Left ventricle myocardium inferior (tissue), 1 donor: ENCODE data around the gene FRY. TPM values are rescaled to one million over a fixed set of nuclear protein-coding genes. Genes with fewer than 3 reads are reported as not detected.

Source experiments
- DNase-seq: peaks from one replicate; pipeline ENCODE4 v3.0.0-alpha.2; 2020
- H3K27ac ChIP-seq: fragments of 200-600 bp; replicated peaks from 2 replicates; pipeline ENCODE4 v1.8.0; 2021
- H3K27me3 ChIP-seq: fragments of 200-600 bp; 2 replicates; pipeline ENCODE4 v1.8.0; 2021; ENCODE audit warnings: low read depth
- H3K36me3 ChIP-seq: fragments of 200-600 bp; 2 replicates; pipeline ENCODE4 v1.8.0; 2021
- H3K4me1 ChIP-seq: fragments of 200-600 bp; 2 replicates; pipeline ENCODE4 v1.8.0; 2021
- H3K4me3 ChIP-seq: fragments of 200-600 bp; 2 replicates; pipeline ENCODE4 v1.8.0; 2021; ENCODE audit warnings: mild to moderate bottlenecking, moderate library complexity
- H3K9me3 ChIP-seq: fragments of 200-600 bp; replicated peaks from 2 replicates; pipeline ENCODE4 v1.8.0; 2021
- intact Hi-C: fragments of 100-400 bp; cut with micrococcal nuclease; formaldehyde crosslinking; loops from one replicate; pipeline ENCODE4 v1.11.0; 2022
- total RNA-seq: library from RNA; stranded (reverse); fragmentation: NEBNext Ultra II Directional; extraction: Animal tissue kit (Norgen Biotek cat#: 25700); gene quantifications from one replicate; pipeline ENCODE4 v1.2.1, GENCODE V29; 2021
- TF ChIP-seq, protein P1 (sequence below): fragments of 200-600 bp; IDR thresholded peaks from 2 replicates; pipeline ENCODE4 v1.8.0; 2021; ENCODE audit warnings: antibody characterized with exemption, mild to moderate bottlenecking, borderline replicate concordance
- donor health status: DM: no; HTN: yes; CAD: no; lungs with severe emphysema.

The FRY gene
- total RNA-seq, 1 donor from 2014 or later = 167 TPM

DNA sequence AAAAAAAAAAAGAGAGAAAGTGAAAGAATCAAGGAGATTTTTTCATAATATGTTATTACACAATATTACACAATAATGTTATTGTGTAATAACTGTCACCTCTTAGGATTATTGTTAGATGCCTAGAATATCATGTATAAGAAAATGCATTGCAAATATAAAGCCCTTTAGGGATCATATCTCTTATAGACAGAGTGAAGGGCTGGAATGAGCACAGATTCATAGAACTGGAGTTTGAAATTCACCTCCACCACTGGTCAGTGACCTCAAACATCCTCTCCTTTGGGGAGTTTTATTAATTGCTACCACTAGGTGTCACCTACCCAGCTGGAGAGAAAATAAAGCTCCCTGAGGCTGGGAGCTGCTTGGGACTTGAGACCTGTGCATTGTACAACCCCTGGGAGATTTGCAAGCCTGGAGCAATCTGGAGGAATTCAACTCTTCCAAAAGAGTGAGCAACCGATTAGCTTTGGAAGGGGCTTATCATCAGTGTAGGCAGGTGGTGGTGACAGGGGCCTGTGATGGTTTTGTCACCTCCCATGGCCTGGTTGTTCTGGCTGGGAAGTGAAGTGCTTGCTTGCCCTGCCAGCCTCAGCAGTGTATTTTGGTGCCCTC is 30.3 kb upstream of the FRY start:
- Histone ChIP-seq H3K36me3 (no peaks in the 10 kb centered on the region), H3K27ac (peak overlapping the region; percentile 79), H3K4me1 (peaks cover 44% of the 10 kb centered on the region), H3K4me3 (no peak overlapping the region), H3K27me3 (no peaks in the 10 kb centered on the region), H3K9me3 (no peaks in the 10 kb centered on the region)
- intact Hi-C loops = no loop called here
- TF ChIP-seq, protein P1, sequence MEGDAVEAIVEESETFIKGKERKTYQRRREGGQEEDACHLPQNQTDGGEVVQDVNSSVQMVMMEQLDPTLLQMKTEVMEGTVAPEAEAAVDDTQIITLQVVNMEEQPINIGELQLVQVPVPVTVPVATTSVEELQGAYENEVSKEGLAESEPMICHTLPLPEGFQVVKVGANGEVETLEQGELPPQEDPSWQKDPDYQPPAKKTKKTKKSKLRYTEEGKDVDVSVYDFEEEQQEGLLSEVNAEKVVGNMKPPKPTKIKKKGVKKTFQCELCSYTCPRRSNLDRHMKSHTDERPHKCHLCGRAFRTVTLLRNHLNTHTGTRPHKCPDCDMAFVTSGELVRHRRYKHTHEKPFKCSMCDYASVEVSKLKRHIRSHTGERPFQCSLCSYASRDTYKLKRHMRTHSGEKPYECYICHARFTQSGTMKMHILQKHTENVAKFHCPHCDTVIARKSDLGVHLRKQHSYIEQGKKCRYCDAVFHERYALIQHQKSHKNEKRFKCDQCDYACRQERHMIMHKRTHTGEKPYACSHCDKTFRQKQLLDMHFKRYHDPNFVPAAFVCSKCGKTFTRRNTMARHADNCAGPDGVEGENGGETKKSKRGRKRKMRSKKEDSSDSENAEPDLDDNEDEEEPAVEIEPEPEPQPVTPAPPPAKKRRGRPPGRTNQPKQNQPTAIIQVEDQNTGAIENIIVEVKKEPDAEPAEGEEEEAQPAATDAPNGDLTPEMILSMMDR = peak; percentile 70
- DNase-seq = peak; percentile 51

DNA sequence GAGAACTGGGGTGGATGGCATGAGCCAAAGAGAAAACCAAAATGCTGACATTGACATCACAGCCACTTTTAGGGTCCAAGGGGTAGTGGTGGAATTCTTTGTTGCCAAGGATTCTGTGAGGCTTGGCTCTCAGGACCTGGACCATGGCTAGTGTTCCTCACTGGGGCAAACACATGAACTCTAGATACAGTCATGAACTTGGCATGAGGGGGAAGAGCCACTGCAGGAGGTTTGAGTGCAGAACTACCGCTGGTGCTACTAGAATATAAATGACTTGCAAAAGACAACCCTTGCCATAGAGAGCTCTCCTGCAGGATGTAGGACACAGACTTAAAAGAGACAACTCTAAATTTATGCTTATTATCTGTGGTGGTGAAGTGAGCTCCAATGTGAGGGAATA is 29.8 kb upstream of the FRY start:
- no peaks in the 10 kb centered on the region for H3K36me3 ChIP-seq
- peak overlapping the region; percentile 79 for H3K27ac ChIP-seq

DNA sequence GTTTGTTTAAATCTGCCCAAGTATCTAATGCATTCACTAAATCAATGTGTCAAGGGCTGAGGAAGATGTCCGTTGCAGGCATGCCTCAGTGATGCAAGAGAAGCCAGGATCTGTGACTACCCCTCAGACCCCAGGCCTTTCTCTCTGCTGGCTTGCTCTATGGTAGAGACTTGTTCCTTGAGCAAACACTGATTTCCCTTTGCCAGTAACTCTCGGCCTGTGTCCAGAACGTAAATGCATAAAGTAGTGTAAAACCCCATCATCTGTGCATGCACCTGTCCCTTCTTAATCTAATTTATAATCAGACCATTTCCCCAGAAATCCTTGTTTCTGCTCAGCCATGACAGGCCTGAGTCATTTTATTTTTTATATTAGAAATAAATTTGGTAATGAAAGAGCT is 28.7 kb upstream of the FRY start:
- peaks cover 38% of the 10 kb centered on the region for H3K4me1 ChIP-seq
- no peaks in the 10 kb centered on the region for H3K9me3 ChIP-seq
- H3K27ac ChIP-seq = no peak overlapping the region
- no peak overlapping the region for H3K4me3 ChIP-seq
- H3K27me3 ChIP-seq = no peaks in the 10 kb centered on the region
- TF ChIP-seq, protein P1 = no peak
- no peak for DNase-seq
- intact Hi-C loops = no loop called here
- H3K36me3 ChIP-seq = no peaks in the 10 kb centered on the region

More for the DNA sequence above, 29.8 kb upstream of the FRY start:
- TF ChIP-seq, protein P1 = no peak
- Histone ChIP-seq H3K27me3 (no peaks in the 10 kb centered on the region), H3K9me3 (no peaks in the 10 kb centered on the region), H3K4me1 (peaks cover 44% of the 10 kb centered on the region), H3K4me3 (no peak overlapping the region)
- no peak for DNase-seq
- intact Hi-C loops = no loop called here

DNA sequence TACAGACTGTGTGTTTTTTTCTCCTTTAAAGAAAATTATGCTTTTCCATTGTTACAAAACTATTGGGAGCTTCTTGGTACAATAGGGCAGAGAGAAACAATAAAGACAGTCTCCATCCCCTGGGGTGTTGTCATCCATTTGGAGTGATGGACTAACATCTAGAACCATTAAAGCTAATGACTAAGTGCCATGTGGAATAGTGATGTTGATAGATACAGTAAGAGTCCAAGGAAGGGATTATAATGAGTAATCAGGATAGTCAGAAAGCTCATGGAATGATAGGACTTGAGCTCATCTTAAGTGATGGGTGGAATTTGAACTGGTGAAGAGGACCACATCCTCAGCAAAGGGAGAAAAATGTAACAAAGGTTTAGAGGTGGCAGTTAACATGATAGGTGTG is 24.1 kb upstream of the FRY start:
- H3K36me3 ChIP-seq = no peaks in the 10 kb centered on the region
- H3K27me3 ChIP-seq = no peaks in the 10 kb centered on the region
- H3K4me3 ChIP-seq = no peak overlapping the region
- DNase-seq = no peak
- H3K9me3 ChIP-seq = no peaks in the 10 kb centered on the region
- no peak overlapping the region for H3K27ac ChIP-seq
- H3K4me1 ChIP-seq = peaks cover 26% of the 10 kb centered on the region
- TF ChIP-seq, protein P1 = no peak
- intact Hi-C loops = no loop called here

DNA sequence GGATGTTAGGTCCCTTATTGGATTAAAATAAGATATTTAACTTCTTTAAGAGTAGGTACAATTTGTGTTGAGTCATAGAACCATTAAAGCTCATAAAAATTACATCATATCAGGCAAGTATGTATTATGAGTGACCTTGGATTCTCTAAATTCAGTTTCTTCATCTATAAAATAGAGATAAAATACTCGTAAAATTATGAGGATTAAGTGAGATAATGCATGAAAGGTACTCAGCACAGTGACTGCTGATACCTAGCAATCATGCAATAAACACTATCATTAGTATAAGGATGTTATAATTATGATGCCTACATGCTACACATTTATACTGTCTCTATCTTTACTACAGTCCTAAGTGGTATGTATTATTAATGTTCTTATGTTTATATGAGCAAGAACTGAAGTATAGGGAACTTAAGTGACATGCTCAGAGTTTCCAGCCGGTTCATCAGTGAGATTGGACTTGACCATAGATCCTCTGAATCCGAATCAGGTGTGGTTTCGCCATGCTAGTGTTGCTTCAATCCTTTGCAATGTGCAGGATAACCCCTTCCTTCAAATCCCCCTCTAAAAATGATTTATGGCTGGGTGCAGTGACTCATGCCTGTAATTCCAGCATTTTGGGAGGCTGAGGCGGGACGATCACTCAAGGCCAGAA is 22.9 kb upstream of the FRY start:
- DNase-seq = no peak
- H3K4me3 ChIP-seq = no peak overlapping the region
- peaks cover 29% of the 10 kb centered on the region for H3K4me1 ChIP-seq
- TF ChIP-seq, protein P1 = no peak
- no peaks in the 10 kb centered on the region for H3K36me3 ChIP-seq
- no peaks in the 10 kb centered on the region for H3K9me3 ChIP-seq
- H3K27ac ChIP-seq = no peak overlapping the region
- no peaks in the 10 kb centered on the region for H3K27me3 ChIP-seq
- intact Hi-C loops = no loop called here
